GM19463 (cell line): ENCODE measurements around the gene BRS3.

Experiments
- ATAC-seq: cut with Tn5 transposase; IDR thresholded peaks from one replicate; pipeline ENCODE4 v1.9.1; 2021; ENCODE audit warnings: mild to moderate bottlenecking, moderate library complexity; ENCODE audit not compliant: unreplicated experiment

BRS3 gene

DNA sequence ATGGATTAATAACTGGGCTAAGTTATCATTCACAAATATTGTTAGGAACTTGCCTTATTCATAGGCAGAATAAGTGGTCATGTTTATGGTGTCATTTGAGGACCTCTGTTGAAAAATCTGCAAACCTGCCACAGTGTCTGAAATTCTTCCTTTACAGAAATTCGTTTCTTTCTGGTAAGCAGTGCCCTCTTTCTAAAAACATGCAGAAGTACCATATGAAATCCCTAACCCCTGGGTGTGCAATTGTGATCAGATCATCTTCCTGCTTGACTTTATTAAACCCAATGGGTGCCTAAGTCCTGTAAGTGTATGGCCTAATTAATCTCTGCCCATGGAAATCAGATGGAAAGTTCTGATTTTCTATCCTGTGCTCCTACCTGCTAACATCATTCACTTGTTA lies 5.3 kb downstream of the BRS3 start:
- ATAC-seq, result no peak

DNA sequence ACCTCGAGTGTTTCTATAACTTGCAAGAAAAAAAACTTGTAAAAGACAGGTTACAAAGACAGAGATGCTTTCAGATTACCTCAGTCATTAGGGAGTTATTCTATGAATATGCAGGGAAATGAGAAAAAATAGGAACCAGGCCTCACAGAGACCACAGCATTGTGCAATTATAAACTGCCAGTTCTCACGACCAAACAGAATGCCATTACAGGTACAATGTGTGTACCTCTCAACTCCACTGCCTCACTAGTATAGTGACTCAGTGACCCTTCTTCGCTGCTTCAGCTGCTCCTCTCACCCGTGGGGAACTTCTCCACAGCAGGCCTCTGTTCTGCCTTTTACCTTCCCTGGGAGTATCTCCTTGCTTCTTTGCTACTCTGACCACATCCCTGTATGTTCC lies 7.3 kb downstream of the BRS3 start:
- no peak for ATAC-seq

DNA sequence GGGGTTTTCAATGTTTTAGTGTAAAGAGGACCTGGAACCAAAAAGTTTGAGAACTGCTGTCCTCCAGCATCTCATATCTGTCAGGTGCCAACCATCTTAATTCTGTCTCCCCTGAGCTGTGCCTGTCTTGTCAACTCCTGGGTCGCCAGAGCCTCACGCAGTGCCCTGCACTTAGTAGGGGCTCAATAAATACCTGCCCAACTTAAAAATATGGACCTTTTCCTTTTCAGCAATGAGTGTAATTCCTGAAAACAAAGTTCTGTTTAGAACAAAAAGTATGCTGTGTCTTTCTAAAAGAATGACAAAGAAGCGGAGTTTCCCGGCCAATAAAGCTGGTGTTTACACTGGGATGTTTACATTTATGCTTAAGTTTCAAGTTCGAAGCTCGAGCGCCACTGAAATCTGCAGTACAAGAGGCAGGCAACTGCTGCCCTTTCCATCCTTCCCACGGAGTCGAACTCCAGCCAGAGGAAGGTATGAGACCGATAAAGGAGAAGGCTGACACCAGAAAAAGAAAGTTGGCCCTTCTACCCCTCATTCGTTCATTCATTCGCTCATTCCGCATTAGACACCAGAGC lies 8.5 kb downstream of the BRS3 start:
- ATAC-seq, result no peak

DNA sequence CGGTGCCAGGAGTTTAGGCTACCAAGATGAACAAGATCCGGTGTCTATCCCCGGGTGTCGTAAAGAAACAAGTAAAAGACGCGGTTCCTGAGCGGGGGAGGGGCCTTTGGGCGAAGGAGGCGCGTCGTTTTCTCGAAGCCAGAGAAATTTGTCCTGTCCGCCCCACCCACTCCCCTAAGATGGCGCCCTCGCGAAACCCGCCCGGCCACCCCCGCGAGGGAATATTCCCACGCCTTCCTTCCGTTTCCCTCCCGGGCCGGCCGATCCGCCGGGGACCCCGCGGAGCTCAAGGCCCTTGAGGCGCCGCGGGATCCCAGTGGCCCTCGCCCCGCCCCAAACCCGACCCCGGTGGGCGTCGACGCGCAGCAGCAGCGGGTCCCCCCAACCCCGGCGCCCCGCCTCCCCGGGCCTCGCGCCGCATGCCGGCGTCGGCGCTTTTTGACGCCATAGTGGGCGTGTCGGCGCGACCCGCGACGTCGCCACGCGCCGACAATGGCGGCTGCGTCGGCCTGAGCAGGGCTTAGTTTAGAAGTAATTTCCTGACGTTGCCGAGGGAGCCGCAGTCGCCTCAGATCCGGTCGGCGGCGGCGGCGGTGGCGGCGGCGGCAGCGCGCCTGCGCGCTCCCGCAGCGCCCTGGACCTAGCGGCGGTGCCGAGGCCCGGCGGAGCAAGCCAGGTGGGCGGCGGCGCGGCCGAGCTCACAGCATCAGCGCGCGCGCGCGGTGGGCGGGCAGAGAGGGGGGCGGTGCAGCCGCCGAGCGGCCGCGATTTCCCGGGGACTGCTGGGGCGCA lies 9.2 kb downstream of the BRS3 start:
- peak; percentile 78 for ATAC-seq

DNA sequence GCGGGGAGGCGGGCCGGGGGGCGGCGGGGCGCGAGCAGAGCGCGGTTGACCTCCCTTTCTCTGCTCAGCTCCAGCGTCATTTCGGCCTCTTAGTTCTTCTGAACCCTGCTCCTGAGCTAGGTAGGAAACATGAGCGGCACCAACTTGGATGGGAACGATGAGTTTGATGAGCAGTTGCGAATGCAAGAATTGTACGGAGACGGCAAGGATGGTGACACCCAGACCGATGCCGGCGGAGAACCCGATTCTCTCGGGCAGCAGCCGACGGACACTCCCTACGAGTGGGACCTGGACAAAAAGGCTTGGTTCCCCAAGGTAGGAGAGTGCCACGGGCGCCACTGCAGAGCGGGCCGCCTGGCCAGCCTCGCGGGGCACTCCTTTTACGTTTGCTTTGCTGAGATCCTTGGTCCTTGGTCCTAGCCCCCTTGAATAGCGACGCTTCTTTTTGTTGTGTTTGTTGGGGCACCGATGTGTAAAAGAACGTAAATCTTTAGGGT lies 9.9 kb downstream of the BRS3 start, which contains the start of gene HTATSF1:
HTATSF1 (plus strand) TSS at position 37 of the 497 bp plus-strand sequence; CDS start at position 130, 93 bp downstream.
- peak; percentile 4 for ATAC-seq

DNA sequence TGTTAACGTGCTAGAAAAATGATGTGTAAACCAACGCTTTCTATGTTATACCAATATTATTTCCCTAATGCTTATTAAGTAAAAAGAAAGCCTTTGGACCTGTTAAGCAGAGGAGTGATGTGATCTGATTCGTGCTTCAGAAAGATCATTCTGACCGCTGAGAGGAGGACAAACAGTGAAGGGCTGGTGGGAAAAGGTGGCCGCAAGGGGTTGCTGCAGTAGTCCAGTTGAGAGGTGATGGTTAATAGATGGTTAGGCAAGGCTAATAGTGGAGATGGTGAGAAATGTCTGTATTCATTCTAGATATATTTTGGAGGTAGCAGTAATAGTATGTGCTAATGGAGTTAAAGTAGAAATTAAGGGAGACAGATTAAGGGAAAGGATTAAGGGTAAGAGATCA lies 31.3 kb downstream of the BRS3 start:
- no peak for ATAC-seq

DNA sequence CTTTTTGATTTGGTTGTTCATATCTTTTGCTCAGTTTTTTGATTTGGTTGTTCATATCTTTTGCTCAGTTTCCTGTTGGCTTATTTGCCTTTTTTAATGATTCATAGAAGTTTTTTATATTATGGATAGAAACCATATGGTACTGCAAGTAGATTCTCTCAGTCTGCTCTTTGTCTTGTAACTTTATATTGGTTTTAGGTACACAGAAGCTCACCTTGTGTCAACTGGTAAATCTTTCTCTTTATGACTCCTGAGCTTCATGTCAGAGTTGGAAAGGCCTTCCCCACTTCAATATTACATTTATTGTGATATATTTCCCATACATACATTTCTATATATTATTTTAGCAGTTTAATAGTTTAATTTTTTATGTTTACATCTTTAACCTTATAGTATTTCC lies 36.0 kb downstream of the BRS3 start:
- no peak for ATAC-seq

DNA sequence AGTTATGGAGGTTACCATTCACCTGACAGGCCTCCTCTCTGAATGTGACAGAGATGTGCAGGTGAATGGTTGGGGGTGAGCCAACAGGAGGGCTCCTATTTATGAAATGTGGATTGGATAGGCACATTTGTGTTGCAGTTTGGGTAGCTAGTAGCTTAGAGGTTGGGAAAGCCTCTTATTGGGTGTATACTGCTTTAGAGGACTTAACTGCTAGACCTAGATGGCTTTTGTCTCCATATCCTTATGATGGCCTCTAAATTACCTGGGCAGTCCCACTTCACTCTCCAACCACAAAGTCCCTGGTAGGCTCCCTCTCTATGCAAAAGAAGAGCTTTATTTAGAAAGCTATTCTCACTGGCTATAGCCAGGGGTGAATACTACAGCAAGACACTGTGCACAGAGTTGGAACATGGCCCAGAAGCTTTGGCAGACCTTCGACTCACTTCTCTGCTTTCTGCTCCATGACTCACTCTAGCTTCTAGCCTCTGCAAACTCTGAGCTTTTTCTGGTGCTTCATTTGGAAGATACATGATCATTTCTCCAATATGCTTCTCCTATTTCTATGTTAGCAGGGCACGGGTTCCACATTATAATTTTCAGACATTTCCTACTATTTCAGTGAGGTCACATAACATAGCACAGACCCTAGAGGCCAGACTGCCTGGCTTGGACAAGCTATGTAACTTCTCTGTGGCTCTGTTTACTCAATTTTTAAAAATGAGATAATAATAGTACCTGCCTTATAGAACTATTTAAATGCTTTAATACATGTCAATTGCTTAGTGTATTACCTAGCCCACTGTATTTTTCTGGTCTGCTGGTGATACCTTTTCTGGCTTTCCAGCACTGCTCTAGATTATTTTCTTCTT lies 38.2 kb downstream of the BRS3 start:
- no peak for ATAC-seq

DNA sequence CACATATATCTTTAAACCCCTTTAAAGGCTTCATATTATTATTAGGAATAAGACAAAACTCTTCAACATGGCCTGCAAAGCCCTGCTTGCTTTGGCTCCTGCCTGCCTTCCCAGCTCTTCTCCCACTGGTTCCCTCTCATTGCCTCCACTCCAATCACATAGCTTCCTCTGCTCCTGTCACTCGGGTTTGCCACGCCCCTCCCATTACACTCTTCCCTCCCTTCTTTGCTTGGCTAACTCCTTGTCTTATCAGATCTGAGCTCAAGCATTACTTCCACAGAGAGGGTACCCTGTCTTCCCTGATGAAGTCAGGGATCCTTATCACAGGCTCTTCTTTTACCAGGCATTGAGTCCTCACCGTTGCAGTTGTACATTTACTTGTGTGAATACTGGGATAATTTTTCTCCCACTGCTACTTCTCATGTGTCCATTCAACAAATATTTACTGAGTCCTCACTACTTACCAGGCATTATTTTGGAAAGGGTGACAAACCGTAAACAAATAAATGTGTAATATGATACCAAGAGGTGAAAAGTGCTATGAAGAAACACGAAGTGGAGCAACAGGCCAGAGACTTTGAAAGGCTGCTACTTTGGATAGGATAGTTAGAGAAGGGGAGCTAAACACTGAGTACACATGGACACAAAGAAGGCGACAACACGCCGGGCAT lies 41.0 kb downstream of the BRS3 start:
- ATAC-seq, result no peak

DNA sequence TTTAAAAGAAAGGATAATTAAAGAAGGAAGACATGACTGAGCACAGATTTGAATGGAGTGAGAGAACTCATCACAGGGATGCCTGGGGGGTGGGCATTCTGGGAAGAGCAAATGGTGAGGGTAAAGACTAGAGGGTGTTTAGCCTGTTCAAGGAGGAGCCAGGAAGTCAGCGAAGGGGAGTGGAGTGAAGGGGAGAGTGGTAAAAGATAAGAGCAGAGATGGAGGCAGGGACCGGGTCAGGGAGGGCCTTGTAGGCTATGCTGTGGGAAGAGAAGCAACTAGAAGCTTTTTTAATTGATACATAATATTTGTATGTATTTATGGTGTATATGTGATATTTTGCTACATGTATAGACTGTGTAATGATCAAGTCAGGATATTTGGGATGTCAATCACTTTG lies 42.0 kb downstream of the BRS3 start:
- ATAC-seq, result no peak

DNA sequence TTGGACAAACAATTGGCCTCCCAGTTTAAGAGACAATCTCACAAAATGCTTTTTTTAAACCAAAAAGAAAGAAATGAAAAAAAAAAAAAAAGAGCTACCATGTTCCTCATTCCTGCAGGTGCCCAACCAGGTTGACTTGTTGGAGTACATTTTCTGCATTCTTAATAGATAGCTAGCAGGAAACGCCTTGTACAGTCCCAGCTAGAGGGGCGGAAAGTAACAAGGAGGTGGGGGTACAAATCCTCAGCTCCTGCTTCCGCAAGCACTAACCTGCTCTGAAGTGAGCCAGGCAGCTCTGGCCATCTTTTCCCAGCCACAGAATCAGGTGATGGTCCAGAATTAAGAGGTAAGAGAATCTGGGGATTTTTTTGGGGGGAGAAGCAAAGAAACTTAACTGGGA lies 44.2 kb downstream of the BRS3 start, which contains the start of gene VGLL1:
VGLL1 (plus strand) TSS at position 265 of the 400 bp plus-strand sequence. CDS start 3,806 bp downstream, outside the sequence.
- ATAC-seq, result no peak

DNA sequence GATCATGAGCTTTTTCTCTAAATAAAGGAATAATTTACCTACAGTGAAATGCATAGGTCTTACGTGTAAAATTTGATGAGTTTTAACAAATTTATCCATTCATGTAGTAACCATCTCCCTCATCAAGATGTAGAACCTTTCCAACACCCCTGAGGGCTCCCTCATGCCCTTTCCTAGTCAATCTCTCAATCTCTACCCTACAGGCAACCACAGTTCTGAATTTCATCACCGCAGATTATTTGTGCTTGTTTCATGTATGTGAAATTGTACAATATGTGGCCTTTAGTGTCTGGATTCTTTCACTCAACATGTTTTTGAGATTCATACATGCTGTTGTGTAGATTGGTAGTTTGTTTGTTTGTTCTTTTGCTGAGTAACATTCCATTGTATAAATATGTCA lies 46.4 kb downstream of the BRS3 start:
- ATAC-seq, result no peak

DNA sequence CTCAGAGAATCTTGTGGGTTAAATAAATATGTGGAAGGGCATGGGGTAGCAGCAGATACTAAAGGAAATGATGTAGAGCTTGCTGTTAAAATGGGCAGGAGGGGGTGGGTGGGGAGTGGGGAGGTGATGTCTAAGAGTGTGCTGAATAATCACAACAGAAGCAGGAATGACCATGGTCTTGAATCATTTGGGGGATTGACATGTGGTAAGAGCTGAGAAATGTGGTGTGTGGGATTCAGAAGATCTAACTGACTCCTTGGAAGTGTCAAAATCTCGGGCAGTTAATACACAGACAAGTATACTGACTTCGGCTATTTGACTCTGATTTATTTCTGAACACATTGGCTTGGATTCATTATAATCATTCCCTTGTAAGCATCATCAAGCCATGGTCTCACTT lies 51.1 kb downstream of the BRS3 start:
- ATAC-seq, result no peak

DNA sequence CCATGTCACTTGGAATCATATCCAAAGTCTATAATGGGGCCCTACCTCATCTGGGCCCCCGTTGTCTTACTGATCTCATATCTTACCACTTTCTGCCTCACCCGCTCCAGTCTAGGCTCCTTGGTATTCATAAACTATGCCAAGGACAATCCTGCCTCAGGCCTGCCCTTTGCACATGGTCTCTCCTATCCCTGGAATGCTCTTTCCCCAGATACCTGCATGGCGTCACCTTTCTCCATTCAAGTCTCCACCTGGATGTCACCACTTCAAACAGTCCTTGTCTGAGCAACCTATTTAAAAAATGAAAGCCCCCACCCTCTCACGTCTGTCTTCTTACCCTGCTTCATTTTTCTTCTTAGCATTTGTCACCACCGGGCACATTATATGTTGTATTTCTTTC lies 52.5 kb downstream of the BRS3 start:
- no peak for ATAC-seq

DNA sequence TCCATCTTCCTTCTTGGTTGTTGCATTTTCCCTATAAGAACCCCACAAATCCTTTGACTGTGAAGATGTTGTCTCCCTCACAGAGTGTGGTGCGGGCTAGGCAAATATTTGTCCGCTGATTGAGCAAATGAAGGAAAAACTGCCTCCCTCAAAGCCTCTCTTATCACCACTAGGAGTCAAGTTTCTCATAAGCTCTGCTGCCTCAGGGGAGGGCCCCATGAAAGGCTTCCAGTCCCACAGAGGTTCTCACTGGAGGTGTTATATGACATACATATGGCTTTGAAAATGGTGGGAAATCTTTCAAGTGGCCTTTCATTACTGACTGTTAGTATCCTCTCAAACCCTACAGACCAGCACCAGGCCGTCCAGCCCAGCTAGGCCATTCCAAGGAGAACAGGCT lies 53.5 kb downstream of the BRS3 start:
- ATAC-seq, result no peak

DNA sequence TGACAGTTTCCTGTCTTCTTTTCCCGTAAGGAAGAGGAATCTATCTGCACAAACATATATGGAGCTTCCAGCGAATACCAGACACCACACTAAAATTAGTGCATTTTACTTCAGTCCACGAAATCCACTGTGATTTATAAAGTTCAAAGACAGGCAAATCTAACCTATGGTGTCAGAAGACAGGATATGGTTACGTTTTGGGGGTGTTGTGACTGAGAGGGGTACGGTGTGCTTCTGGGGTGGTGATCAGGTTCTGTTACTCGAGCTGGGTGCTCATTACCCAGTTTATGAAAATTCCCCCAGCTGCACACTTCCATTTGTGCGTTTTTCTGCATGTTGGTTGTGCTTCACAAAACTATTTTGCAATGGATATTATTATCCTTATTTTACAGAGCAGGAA lies 54.5 kb downstream of the BRS3 start:
- no peak for ATAC-seq
